GM12878 (cell line): ENCODE results near the gene PIF1. TPM values are rescaled to one million over a fixed set of nuclear protein-coding genes. Genes with fewer than 3 reads are reported as not detected.

ENCODE experiments used
- ATAC-seq: fragments of 200-7000 bp; cut with Tn5 transposase; 3 replicates; pipeline ENCODE4 v1.9.1; 2020; ENCODE audit warnings: mild to moderate bottlenecking, moderate library complexity
- BruUV-seq: library from RNA; stranded (reverse); fragments of 400-500 nt; replicated peaks from 2 replicates; lab custom pipeline; 2021; lab: Mats Ljungman, UMichigan
- CTCF ChIA-PET: fragments of 300-600 bp; sonication (Branson Sonifier 250); formaldehyde crosslinking; extraction: SDS; loops from one replicate; lab custom pipeline; 2021; ENCODE audit warnings: inconsistent platforms; lab: Yijun Ruan, JAX
- POLR2A ChIA-PET: fragments of 350-600 bp; formaldehyde crosslinking; extraction: SDS; loops from one replicate; lab custom pipeline; 2021; ENCODE audit warnings: inconsistent platforms; lab: Charles Lee
- RAD21 ChIA-PET: fragments of 300-600 bp; sonication (Branson Sonifier 250); formaldehyde crosslinking; loops from one replicate; lab custom pipeline; 2023; ENCODE audit warnings: antibody characterized with exemption; ENCODE audit not compliant: unreplicated experiment; lab: Charles Lee
- SMC1A ChIA-PET: fragments of 300-600 bp; sonication (Branson Sonifier 250); formaldehyde crosslinking; loops from one replicate; lab custom pipeline; 2023; ENCODE audit not compliant: unreplicated experiment, uncharacterized antibody; lab: Charles Lee
- DNase-seq: peaks from one replicate; pipeline ENCODE4 v3.0.0-alpha.2; 2011; ENCODE audit warnings: low read depth, low spot score
- FAIRE-seq: peaks from 3 replicates; lab custom pipeline; 2011; peaks lifted over from hg19 to GRCh38; lab: Jason Lieb, UNC
- H2AFZ ChIP-seq: 2 replicates; pipeline ENCODE4 v1.6.0; 2011; ENCODE audit warnings: low read depth, low read length, control low read depth; ENCODE audit not compliant: control insufficient read depth
- H3K27ac ChIP-seq: 2 replicates; pipeline ENCODE4 v1.5.1; 2011; ENCODE audit warnings: control low read depth; ENCODE audit not compliant: control insufficient read depth, insufficient read depth
- H3K27me3 ChIP-seq, 2 experiments: replicated peaks in 1 of 2; 2 replicates each; pipeline versions ENCODE4 v1.6.0 to v1.6.1; 2011; ENCODE audit warnings: low read length in 1 of 2; ENCODE audit not compliant: control insufficient read depth in 2 of 2, insufficient read depth in 2 of 2
- H3K36me3 ChIP-seq, 2 experiments: 2 replicates each; pipeline ENCODE4 v1.5.1; 2011; ENCODE audit warnings: low read length in 1 of 2; ENCODE audit not compliant: control insufficient read depth in 2 of 2, insufficient read depth in 2 of 2
- H3K4me1 ChIP-seq: 2 replicates; pipeline ENCODE4 v1.6.1; 2011; ENCODE audit warnings: mild to moderate bottlenecking, low read length, moderate library complexity, mixed read lengths; ENCODE audit not compliant: control insufficient read depth, insufficient read depth
- H3K4me2 ChIP-seq: 2 replicates; pipeline ENCODE4 v1.6.0; 2011; ENCODE audit warnings: control low read depth; ENCODE audit not compliant: control insufficient read depth, insufficient read depth
- H3K4me3 ChIP-seq: fragments of 200-600 bp; sonication (generic); 2 replicates; pipeline ENCODE4 v1.5.1; 2016
- H3K79me2 ChIP-seq: 2 replicates; pipeline ENCODE4 v1.6.0; 2011; ENCODE audit warnings: low read length; ENCODE audit not compliant: control insufficient read depth, insufficient read depth
- H3K9ac ChIP-seq: 2 replicates; pipeline ENCODE4 v1.8.0; 2011; ENCODE audit warnings: low read length, control low read depth, mixed read lengths; ENCODE audit not compliant: control insufficient read depth, insufficient read depth
- H3K9me3 ChIP-seq: replicated peaks from 3 replicates; pipeline ENCODE4 v1.5.1; 2011; ENCODE audit warnings: mild to moderate bottlenecking, low read length; ENCODE audit not compliant: control insufficient read depth, insufficient read depth
- H4K20me1 ChIP-seq: 2 replicates; pipeline ENCODE4 v1.6.0; 2011; ENCODE audit not compliant: control insufficient read depth, insufficient read depth
- NFYB ChIP-seq: IDR thresholded peaks from 2 replicates; pipeline ENCODE4 v1.6.1; 2011; ENCODE audit warnings: low read depth, mild to moderate bottlenecking, low read length, improper control_type of control experiment, moderate library complexity; ENCODE audit not compliant: insufficient read depth
- RCOR1 ChIP-seq: conservative IDR thresholded peaks from 2 replicates; pipeline ENCODE4 v1.6.1; 2012; ENCODE audit warnings: low read depth, low read length, improper control_type of control experiment
- SRF ChIP-seq, 2 experiments: IDR thresholded peaks; 2 replicates each; pipeline ENCODE4 v1.6.1; 2011; ENCODE audit warnings: low read depth in 2 of 2, low read length in 2 of 2, mild to moderate bottlenecking in 1 of 2, moderate library complexity in 1 of 2
- WGBS: methylation state at CpG from one replicate; pipeline ENCODE4 v1.1.6; 2016; ENCODE audit warnings: low lambda C conversion rate; ENCODE audit not compliant: insufficient replicate concordance, insufficient coverage; ENCODE audit errors: missing lambda C conversion rate; 5-methylcytosine and 5-hydroxymethylcytosine counted together
- in situ Hi-C: fragments of 300-500 bp; cut with MboI; formaldehyde crosslinking; loops from 9 replicates; pipeline ENCODE4 v1.14.3; 2018; ENCODE audit warnings: mixed read lengths
- intact Hi-C: fragments of 100-400 bp; cut with micrococcal nuclease; formaldehyde crosslinking; loops from one replicate; pipeline ENCODE4 v1.14.2; 2022; ENCODE audit not compliant: unreplicated experiment
- polyA plus RNA-seq, 11 experiments: library from polyadenylated mRNA; depleted of rRNA in 4 of 11; unstranded in 6 of 11; stranded (reverse) in 5 of 11; fragments of >200 nt; fragmentation: Nextera tagmentation in 4 of 11; fragmentation: Illumina TruSeq in 1 of 11; extraction: Ambion mirVana in 4 of 11; extraction: Trizol in 1 of 11; gene quantifications; 1 replicate in 1 of 11; 2 replicates in 10 of 11; pipeline versions ENCODE4 v1.2.1 to v1.2.3, GENCODE V29; 2011 to 2016; ENCODE audit warnings: inconsistent platforms in 2 of 11, missing spikeins in 2 of 11, low read depth in 1 of 11
- total RNA-seq, 4 experiments: library from RNA; depleted of rRNA in 3 of 4; stranded (reverse); fragments of >200 nt in 3 of 4; fragmentation: Illumina TruSeq in 1 of 4; extraction: Trizol in 1 of 4; gene quantifications; 2 replicates each; pipeline versions ENCODE4 v1.2.1 to v1.2.3, GENCODE V29; 2013 to 2021

PIF1 gene
- total and polyA plus RNA-seq, 10 of the 15 experiments (the other 5 are each of a cell fraction or from before 2014, with no cell fraction given) = 3.7 to 68.9 (median 31.1) TPM

DNA sequence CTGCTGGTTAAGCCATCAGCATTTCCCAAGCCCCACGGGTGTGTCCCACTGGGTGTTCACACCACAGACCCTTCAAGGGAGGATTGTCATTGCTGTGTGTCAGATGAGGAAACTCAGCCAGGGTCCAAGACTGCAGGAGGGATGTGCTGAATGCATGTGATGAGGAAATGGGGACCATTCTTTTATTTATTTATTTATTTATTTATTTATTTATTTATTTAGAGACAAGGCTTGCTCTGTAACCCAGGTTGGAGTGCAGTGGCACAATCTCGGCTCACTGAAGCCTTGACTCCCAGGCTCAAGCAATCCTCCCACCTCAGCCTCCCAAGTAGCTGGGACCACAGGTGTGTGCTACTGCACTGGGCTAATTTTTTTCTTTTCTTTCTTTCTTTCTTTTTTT lies 20.8 kb downstream of the PIF1 start:
- no peak for FAIRE-seq
- no peak overlapping the region for H2AFZ ChIP-seq
- 15% methylated on average over 2 of the region's 2 CpGs for WGBS
- ChIA-PET SMC1A (interaction anchor here (0.6 to 16.7 kb wide), 4 partner anchors 32 to 161 kb away, joined by 3 to 308 read pairs (median 86); no protein-coding TSS in a partner anchor), POLR2A (interaction anchor here (0.5 to 0.7 kb wide), 3 partner anchors 57 to 607 kb away, joined by 3 to 4 read pairs (median 3); no protein-coding TSS in a partner anchor), CTCF (interaction anchor here (0.6 to 17.1 kb wide), 5 partner anchors 7 to 82 kb away, joined by 3 to 529 read pairs (median 5); no protein-coding TSS in a partner anchor), RAD21 (interaction anchor here (0.5 to 12.2 kb wide), 3 partner anchors 60 to 71 kb away, joined by 3 to 148 read pairs (median 6); no protein-coding TSS in a partner anchor)
- TF ChIP-seq RCOR1 = no peak
- intact Hi-C loops (no loop called here), in situ Hi-C loops (no loop called here)
- no peak overlapping the region for H3K27ac ChIP-seq
- ATAC-seq = no peak
- H3K9me3 ChIP-seq = no peaks in the 10 kb centered on the region
- no TSS peak for BruUV-seq
- no peak overlapping the region for H3K9ac ChIP-seq
- H3K79me2 ChIP-seq = no peaks in the 10 kb centered on the region
- no peaks in the 10 kb centered on the region for H3K36me3 ChIP-seq
- no peaks in the 10 kb centered on the region for H3K27me3 ChIP-seq
- no peak for DNase-seq
- H3K4me1 ChIP-seq = no peaks in the 10 kb centered on the region
- no peak overlapping the region for H3K4me2 ChIP-seq
- H4K20me1 ChIP-seq = no peaks in the 10 kb centered on the region
- no peak overlapping the region for H3K4me3 ChIP-seq

DNA sequence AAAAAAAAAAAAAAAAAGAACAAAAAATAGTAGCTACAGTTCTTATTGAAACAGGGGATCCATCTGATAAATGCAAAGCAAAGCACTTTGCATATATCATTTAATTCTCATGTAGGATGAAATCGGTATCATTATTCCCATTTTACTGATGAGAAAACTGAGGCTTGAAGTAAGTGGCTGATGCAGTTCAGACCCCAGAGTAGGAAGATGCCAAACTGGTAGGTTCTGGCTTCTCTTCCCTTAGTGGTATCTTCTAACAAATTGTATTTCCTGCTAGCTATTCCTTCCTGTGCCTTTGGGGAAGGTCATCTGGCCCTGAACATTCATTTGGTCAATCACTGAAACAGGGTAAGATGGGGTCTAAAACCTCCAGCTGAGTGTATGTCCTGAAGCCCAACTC lies 21.9 kb downstream of the PIF1 start:
- in situ Hi-C loops (no loop called here), intact Hi-C loops (no loop called here)
- ATAC-seq = no peak
- no peaks in the 10 kb centered on the region for H3K79me2 ChIP-seq
- no peak overlapping the region for H3K4me2 ChIP-seq
- no peaks in the 10 kb centered on the region for H3K36me3 ChIP-seq
- TF ChIP-seq SRF (IDR thresholded peaks at IDR 0.05; ENCODE audit: low read depth in 2 of 2, low read length in 2 of 2) (no peak), NFYB (no peak)
- H3K4me3 ChIP-seq = no peak overlapping the region
- ChIA-PET POLR2A (interaction anchor here (0.6 to 1.1 kb wide), 4 partner anchors 16 to 359 kb away, joined by 3 to 4 read pairs (median 4); no protein-coding TSS in a partner anchor), RAD21 (interaction anchor here (0.6 to 12.2 kb wide), 5 partner anchors 60 to 481 kb away, joined by 3 to 148 read pairs (median 3); no protein-coding TSS in a partner anchor), CTCF (interaction anchor here (0.6 to 17.1 kb wide), 4 partner anchors 9 to 68 kb away, joined by 3 to 529 read pairs (median 27); no protein-coding TSS in a partner anchor), SMC1A (interaction anchor here (0.6 to 16.7 kb wide), 6 partner anchors 23 to 113 kb away, joined by 3 to 308 read pairs (median 4); partner anchors contain the start of gene PIF1)
- BruUV-seq = no TSS peak
- DNase-seq = no peak
- H2AFZ ChIP-seq = no peak overlapping the region
- H3K9ac ChIP-seq = no peak overlapping the region
- H3K27ac ChIP-seq = no peak overlapping the region
- WGBS = 96% methylated on average over 1 of the region's 1 CpG
- no peak for FAIRE-seq
- no peaks in the 10 kb centered on the region for H3K4me1 ChIP-seq
- H3K27me3 ChIP-seq = no peaks in the 10 kb centered on the region
- H3K9me3 ChIP-seq = no peaks in the 10 kb centered on the region
- H4K20me1 ChIP-seq = no peaks in the 10 kb centered on the region
